NCI-H226 (cell line): ENCODE measurements around the gene LRRC8E.
"Not testable (repeated sequence)": the region's sequence is repeated elsewhere in the genome, so short reads cannot be mapped to it uniquely, and the experiment has no call there.

Experiments
- DNase-seq: peaks from one replicate; pipeline ENCODE4 v3.0.0-alpha.2; 2015

LRRC8E gene

DNA sequence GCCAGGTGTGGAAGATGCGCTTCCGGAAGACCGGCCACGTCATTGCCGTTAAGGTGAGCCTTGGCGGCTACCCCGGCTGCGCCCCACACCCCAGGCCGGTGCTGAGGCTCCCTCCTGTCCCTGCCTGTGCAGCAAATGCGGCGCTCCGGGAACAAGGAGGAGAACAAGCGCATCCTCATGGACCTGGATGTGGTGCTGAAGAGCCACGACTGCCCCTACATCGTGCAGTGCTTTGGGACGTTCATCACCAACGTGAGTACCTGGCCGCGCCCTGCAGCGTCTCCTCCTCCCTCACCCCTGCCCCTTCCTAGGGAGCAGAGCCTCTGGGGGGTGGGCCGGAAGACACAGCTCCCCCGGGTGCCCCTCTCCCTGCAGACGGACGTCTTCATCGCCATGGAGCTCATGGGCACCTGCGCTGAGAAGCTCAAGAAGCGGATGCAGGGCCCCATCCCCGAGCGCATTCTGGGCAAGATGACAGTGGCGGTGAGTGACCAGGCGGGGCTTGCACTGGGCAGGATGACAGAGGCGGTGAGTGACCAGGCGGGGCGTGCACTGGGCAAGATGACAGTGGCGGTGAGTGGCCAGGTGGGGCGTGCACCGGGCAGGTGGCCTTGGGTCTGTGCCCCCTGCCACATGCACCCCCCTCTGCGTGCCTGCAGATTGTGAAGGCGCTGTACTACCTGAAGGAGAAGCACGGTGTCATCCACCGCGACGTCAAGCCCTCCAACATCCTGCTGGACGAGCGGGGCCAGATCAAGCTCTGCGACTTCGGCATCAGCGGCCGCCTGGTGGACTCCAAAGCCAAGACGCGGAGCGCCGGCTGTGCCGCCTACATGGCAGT is 22.2 kb downstream of the LRRC8E start:
- DNase-seq, result no peak

DNA sequence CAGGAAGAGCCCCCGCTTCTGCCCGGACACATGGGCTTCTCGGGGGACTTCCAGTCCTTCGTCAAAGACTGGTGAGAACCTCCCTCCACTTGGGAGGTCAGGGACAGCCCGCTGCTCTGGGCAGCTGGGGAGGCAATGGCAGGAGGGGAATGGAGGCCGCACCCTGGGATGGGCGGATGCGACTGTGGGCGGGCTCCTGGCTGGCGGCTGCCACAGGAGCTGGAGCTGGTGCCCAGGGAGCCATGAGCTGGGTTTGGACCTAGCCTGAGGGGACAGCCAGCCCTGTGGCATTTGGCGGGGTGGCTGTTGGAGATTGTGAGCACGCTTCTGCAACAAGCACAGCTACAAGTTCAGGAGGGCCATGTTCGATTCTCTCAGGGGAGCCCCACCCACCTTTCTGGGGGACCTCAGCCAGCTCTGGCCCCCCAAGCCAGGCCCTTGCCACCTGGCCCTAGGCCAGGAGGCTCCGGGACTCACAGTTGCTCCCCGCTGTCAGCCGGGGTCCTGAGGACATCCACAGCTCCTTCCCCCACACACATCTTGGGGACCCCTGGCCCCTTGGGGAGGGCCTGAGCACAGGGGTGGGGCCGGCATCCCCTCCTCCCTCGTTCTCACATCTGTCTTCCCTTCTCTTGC is 23.3 kb downstream of the LRRC8E start:
- DNase-seq, result no peak

DNA sequence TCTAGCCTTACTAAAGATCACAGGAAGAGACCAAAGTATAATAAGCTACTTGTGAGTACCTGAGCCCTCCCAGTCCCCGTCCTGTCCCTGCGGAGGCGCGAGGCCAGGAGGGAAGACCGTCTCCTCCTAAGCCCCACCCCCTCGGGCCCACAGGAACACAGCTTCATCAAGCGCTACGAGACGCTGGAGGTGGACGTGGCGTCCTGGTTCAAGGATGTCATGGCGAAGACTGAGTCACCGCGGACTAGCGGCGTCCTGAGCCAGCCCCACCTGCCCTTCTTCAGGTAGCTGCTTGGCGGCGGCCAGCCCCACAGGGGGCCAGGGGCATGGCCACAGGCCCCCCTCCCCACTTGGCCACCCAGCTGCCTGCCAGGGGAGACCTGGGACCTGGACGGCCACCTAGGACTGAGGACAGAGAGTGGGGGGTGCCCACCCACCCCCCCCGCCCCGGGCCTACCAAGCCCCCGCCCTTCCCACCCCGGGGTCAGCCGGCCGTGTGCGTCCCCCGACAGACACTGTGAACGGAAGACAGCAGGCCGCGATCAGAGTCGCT is 23.9 kb downstream of the LRRC8E start:
- DNase-seq, result no peak

GRCh38 chr19:7912697-7913564 is 24.6 kb downstream of the LRRC8E start:
- no peak for DNase-seq

GRCh38 chr19:7913652-7914051 is 25.3 kb downstream of the LRRC8E start:
- DNase-seq, result no peak

- no peak for DNase-seq
Observed at GRCh38 chr19:7914099-7914498, 25.8 kb downstream of the LRRC8E start.

- no peak for DNase-seq
Observed at GRCh38 chr19:7914598-7915045, 26.3 kb downstream of the LRRC8E start, which contains the start of gene TGFBR3L. Gene TGFBR3L, plus strand, starts transcription at chr19:7914830.

GRCh38 chr19:7915250-7916102 is 27.2 kb downstream of the LRRC8E start:
- no peak for DNase-seq

DNA sequence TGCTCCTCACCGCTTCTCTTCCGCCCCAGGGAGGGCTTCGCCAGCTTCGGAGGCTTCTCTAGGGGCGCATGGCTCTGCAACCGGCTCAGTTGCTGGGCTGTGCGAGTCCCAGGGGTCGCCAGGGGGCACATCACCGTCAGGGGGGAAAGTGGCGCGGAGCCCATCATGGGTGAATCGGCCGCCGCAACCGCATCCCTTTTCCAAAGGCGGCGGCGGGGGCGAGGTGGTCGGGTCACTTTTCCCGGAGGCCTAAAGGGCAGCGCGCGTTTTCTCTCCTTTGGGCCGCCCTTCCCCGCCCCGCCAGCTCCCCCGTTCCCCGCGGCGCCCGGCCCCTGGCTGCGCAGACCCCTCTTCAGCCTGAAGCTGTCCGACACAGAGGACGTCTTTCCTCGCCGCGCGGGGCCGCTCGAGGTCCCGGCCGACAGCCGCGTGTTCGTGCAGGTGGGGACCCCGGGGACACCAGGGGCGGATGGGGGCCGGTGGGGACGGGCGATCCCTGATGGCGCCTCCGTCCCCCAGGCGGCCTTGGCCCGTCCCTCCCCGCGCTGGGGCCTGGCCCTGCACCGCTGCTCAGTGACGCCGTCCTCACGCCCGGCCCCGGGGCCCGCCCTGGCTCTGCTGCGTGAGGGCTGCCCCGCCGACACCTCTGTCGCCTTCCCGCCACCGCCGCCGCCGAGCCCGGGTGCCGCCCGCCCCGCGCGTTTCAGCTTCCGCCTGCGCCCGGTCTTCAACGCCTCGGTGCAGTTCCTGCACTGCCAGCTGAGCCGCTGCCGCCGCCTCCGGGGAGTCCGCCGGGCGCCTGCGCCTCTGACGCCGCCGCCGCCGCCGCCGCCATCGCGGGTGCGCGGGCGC is 28.0 kb downstream of the LRRC8E start:
- DNase-seq, result no peak

DNA sequence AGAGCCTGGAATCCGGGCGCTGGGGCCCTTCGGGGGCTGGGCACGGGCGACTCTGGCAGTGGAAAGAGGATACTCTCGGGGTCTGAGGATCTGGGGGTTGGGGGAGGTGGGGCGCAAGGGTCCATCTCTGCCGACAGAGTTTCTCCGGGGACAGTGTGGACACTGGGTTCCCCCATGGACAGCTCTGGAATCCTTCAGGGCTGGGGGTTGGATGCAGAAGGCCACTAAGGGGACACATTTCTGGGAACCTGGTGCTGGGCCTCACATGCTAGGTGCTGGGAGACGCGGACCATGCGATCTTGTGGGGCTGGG is 28.6 kb downstream of the LRRC8E start:
- DNase-seq, result no peak

GRCh38 chr19:7917267-7918061 is 29.2 kb downstream of the LRRC8E start:
- DNase-seq, result no peak

GRCh38 chr19:7918062-7918614 is 29.8 kb downstream of the LRRC8E start:
- not testable (repeated sequence) for DNase-seq

- no peak for DNase-seq
Observed at GRCh38 chr19:7918615-7919421, 30.5 kb downstream of the LRRC8E start.

GRCh38 chr19:7919610-7920518 is 31.6 kb downstream of the LRRC8E start, which contains the start of gene SNAPC2:
Gene SNAPC2, plus strand, starts transcription at chr19:7920338. Its CDS starts 29 bp downstream, at chr19:7920367.
- DNase-seq, result peak; percentile 80

- DNase-seq, result peak; percentile 85
Observed at GRCh38 chr19:7920519-7921301, 32.4 kb downstream of the LRRC8E start.

- no peak for DNase-seq
Observed at GRCh38 chr19:7921302-7921966, 33.1 kb downstream of the LRRC8E start.
